Esophagus muscularis mucosa (tissue), 3 donors: ENCODE results near the gene MANEAL.

Experiments
- POLR2AphosphoS5 ChIP-seq, 2 donors: sonication (generic); formaldehyde crosslinking; IDR thresholded peaks; one replicate each; pipeline ENCODE4 v1.6.1; 2017; ENCODE audit warnings: antibody characterized with exemption in 2 of 2
- TF ChIP-seq, protein P1 (sequence below), 3 experiments: fragments of 200-600 bp in 2 of 3; fragments of 450-650 bp in 1 of 3; sonication (generic) in 2 of 3; IDR thresholded peaks; one replicate each; pipeline ENCODE4 v1.5.1; 2017 to 2019; ENCODE audit warnings: antibody characterized with exemption in 3 of 3, mild to moderate bottlenecking in 2 of 3, moderate library complexity in 1 of 3

DNA sequence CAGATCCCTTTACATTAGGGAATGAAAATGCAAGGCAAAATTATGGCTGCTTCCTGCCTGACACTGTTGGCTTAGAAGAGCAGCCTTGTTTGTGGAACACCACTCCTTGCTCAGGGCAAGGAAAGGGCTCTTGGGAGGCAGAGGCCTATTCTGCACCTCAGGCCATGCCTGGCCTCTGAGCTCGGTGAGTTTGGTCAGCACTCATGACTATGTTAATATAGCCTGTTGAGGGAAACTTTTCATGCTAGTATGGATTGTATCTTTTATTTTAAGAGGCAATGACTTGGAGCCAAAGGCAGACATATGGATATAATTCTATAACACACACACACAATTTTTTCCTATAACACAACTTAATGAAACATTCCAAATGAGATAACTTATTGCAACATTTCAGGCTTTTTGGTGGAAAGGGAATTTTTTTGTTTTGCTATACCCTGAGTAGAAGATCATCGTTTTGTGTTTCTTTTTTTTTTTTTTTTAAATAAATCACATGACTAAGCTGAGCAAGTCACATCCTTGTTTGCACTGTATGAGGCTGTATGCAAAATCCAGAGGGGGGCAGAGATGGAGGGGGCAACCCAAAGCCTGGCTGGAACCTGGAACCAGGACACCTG is 20.0 kb downstream of the MANEAL start:
- TF ChIP-seq, protein P1, sequence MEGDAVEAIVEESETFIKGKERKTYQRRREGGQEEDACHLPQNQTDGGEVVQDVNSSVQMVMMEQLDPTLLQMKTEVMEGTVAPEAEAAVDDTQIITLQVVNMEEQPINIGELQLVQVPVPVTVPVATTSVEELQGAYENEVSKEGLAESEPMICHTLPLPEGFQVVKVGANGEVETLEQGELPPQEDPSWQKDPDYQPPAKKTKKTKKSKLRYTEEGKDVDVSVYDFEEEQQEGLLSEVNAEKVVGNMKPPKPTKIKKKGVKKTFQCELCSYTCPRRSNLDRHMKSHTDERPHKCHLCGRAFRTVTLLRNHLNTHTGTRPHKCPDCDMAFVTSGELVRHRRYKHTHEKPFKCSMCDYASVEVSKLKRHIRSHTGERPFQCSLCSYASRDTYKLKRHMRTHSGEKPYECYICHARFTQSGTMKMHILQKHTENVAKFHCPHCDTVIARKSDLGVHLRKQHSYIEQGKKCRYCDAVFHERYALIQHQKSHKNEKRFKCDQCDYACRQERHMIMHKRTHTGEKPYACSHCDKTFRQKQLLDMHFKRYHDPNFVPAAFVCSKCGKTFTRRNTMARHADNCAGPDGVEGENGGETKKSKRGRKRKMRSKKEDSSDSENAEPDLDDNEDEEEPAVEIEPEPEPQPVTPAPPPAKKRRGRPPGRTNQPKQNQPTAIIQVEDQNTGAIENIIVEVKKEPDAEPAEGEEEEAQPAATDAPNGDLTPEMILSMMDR (IDR thresholded peaks at IDR 0.05) = no peak
- no peak for TF ChIP-seq POLR2AphosphoS5 (IDR thresholded peaks at IDR 0.05)
